A549 treated with AZD9567 at 1 μM for 4 hours (cell line): ENCODE measurements around the gene AK1. TPM values are rescaled to one million over a fixed set of nuclear protein-coding genes. Genes with fewer than 3 reads are reported as not detected.

Experiments
- total RNA-seq: library from RNA; stranded (reverse); fragments of 200-300 nt; extraction: Qiagen RNA extraction; gene quantifications from 5 replicates; pipeline ENCODE4 v1.2.3, GENCODE V29; 2022; ENCODE audit not compliant: insufficient read depth

Gene AK1, protein sequence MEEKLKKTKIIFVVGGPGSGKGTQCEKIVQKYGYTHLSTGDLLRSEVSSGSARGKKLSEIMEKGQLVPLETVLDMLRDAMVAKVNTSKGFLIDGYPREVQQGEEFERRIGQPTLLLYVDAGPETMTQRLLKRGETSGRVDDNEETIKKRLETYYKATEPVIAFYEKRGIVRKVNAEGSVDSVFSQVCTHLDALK
- 41.8 to 82.0 TPM (median 73.1 TPM) in 5 replicates for total RNA-seq

GRCh38 chr9:127877566-127877998 lies at the start of gene AK1:
AK1 (minus strand) TSS chr9:127877675; CDS start chr9:127874617, 3,058 bp downstream.

GRCh38 chr9:127916720-127917581 lies 39.5 kb upstream of the AK1 start, which contains the start of gene ST6GALNAC4:
ST6GALNAC4 (minus strand) TSS chr9:127917041; CDS start chr9:127916419, 622 bp downstream.

GRCh38 chr9:127899128-127899943 lies 21.9 kb upstream of the AK1 start, which contains the start of gene ST6GALNAC6:
ST6GALNAC6 (minus strand) TSS chr9:127899603; CDS start chr9:127897981, 1,622 bp downstream.

DNA sequence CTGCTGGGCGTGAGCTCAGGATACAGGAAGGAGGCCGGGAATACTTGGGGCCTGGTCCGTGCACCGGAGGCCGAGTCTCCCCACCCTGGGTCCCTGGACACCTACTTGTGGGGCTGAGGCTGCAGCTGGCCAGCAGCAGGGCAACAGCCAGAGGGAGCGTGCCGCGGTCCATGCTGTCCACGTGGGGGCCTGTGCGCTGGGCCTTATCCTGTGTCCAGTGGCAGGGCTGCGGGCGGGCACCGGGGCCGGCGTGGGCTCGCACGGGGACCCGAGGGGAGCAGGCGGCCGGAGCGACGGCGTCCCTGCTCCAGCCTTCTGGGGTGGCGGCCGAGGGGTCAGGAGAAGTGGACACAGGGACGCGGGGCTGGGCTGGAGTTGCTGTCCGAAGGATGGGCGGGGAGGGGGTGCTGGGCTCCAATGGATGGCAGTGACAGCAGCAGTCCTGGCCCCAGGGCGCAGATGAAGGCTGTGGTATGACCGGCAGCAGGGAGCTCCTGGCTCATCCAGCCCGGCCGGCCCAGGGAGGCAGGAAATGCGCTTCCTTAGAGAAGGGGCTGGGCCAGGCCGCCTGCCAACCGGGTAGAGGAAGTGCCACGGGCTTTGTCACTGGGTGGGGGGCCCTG lies 23.2 kb downstream of the AK1 start, which contains the start of gene ENG:
Gene ENG, minus strand, starts transcription at position 475 of the 623 bp plus-strand sequence. Its CDS starts 303 bp downstream, at position 172.

Other genes with a start within 250 kb of the AK1 start
- 0.08 to 0.13 TPM (median 0.12 TPM) in 3 of 5 replicates, not detected in the others for gene CFAP157, start 170.7 kb downstream of the AK1 start, total RNA-seq
- 15.7 to 24.3 TPM (median 19.7 TPM) in 5 replicates for gene PTRH1, start 162.0 kb downstream of the AK1 start, total RNA-seq
- 0.02 to 0.03 TPM (median 0.03 TPM) in 3 of 5 replicates, not detected in the others for gene TTC16, start 161.6 kb downstream of the AK1 start, total RNA-seq
- gene TOR2A, start 142.4 kb downstream of the AK1 start, total RNA-seq, result 13.6 to 18.7 TPM (median 16.3 TPM) in 5 replicates
- 0.08 to 0.26 TPM (median 0.19 TPM) in 4 of 5 replicates, not detected in the other for gene SH2D3C, start 99.0 kb downstream of the AK1 start, total RNA-seq
- 48.0 to 74.8 TPM (median 51.5 TPM) in 5 replicates for gene CDK9, start 91.6 kb downstream of the AK1 start, total RNA-seq
- 43.6 to 54.9 TPM (median 49.8 TPM) in 5 replicates for gene FPGS, start 74.8 kb downstream of the AK1 start, total RNA-seq
- 0.09 to 0.24 TPM (median 0.14 TPM) in 4 of 5 replicates, not detected in the other for gene ENG, start 23.0 kb downstream of the AK1 start, total RNA-seq
- gene ST6GALNAC6, start 21.9 kb upstream of the AK1 start, total RNA-seq, result 19.5 to 29.9 TPM (median 22.3 TPM) in 5 replicates
- gene ST6GALNAC4, start 39.4 kb upstream of the AK1 start, total RNA-seq, result 16.1 to 19.0 TPM (median 18.1 TPM) in 5 replicates
- 1.1 to 7.0 TPM (median 2.2 TPM) in 5 replicates for gene PIP5KL1, start 53.1 kb upstream of the AK1 start, total RNA-seq
- 38.0 to 48.2 TPM (median 43.1 TPM) in 5 replicates for gene DPM2, start 60.2 kb upstream of the AK1 start, total RNA-seq
- 35.1 to 66.4 TPM (median 44.3 TPM) in 5 replicates for gene EEIG1, start 103.3 kb upstream of the AK1 start, total RNA-seq
- 2.6 to 6.8 TPM (median 6.1 TPM) in 5 replicates for gene NAIF1, start 189.6 kb upstream of the AK1 start, total RNA-seq
- gene SLC25A25, start 190.6 kb upstream of the AK1 start, total RNA-seq, result 5.6 to 9.4 TPM (median 8.3 TPM) in 5 replicates